Fibroblast of skin of right biceps (primary cell): ENCODE measurements around the gene USH1C.

Experiments
- DNase-seq: peaks from one replicate; pipeline ENCODE4 v3.0.0-alpha.2; 2013

The USH1C gene

GRCh38 chr11:17498058-17498457, 46.2 kb downstream of the USH1C start:
- no peak for DNase-seq

GRCh38 chr11:17496406-17496805, 47.8 kb downstream of the USH1C start:
- DNase-seq: no peak

DNA sequence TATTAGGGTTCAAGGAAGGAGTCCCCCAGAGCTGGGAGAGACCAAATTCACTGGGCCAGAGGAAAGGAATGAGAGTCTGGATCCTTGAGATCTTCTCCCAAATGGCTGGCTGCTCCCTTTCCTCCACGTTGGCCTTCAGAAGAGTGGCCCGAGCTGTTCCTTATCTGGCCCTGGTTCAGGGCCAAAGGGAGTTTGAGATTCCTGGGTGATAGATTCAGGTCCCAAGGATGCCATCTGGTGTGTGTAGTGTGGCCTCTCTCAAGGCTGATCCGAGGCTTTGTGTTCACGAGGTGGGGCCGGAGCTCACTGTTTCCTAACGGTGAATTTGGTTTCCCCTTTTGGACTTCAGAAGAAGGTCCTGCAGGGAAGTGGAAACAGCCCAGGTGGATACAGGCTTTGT, 50.2 kb downstream of the USH1C start:
- no peak for DNase-seq

DNA sequence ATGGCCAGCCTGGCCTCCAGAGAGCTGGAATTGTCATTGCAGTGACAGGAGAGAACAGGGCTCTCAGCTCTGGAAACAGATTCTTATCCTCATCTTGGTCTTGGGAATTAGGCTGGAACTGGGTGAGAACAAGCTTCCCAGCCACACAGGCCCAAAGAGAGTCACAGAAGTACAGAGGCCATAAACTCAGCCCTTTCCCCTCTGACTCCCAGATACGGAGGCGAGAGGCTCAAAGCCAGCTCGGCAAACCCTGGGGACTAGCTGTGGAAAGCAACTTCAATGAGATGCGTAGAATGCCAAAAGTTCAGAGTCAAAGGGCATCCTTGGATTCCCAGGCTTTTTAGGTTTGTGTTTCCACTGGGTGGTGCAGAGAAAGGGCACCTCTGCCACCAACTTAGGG, 53.3 kb downstream of the USH1C start:
- no peak for DNase-seq

DNA sequence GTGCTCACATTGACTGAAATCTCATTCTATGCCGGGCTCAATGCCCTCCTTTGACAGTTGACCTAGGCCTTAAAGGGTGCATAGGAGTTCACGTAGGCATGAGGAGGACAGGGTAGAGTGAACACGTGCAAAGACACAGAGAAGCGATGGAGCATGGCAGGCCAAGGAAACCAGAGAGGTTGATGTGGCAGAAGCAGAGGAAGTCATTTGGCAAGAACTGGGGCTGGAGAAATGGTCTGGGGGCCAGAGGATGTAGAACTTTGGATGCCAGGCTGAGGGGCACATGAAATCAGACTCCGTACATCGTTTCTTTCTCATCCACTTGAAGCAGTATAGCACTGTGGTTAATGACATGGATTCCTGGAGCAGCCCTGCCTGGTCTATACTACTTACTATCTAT, 54.0 kb downstream of the USH1C start:
- DNase-seq: no peak

DNA sequence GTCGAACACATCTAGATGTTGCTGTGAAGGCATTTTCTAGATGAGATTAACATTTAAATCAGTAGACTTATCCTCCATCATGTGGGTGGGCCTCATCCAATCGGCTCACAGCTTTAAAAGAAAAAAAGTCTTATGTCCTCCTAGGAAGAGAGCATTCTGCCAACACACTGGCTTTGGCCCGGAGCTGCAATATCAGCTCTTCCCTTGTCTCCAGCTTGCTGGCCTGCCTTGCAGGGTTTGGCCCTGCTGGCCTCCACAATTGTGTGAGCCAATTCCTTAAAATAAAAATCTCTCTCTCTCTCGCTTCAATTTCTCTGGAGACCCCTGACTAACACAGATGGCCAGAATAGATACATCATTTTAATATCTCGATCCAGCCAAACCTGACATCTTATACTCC, 54.5 kb downstream of the USH1C start:
- DNase-seq: no peak

DNA sequence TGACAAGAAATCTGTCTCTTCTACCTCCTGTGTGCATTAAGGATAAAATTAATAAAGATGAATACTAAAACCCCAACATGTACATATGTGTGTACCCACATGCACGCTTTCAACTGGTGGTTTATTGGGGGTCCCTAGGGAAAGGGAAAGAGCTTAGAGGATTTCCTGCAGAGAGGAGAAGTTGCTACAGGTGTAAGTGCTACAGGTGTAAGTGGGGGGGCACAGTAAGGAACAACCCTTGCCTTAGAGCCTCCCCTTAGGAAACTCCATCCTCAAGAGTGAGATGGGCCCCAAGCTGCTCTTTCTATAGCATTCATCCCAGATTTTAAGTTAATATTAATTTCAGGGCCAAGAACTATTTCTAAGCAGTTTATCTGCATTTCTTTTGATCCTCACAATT, 55.7 kb downstream of the USH1C start:
- no peak for DNase-seq

GRCh38 chr11:17486646-17487045, 57.6 kb downstream of the USH1C start:
- no peak for DNase-seq

DNA sequence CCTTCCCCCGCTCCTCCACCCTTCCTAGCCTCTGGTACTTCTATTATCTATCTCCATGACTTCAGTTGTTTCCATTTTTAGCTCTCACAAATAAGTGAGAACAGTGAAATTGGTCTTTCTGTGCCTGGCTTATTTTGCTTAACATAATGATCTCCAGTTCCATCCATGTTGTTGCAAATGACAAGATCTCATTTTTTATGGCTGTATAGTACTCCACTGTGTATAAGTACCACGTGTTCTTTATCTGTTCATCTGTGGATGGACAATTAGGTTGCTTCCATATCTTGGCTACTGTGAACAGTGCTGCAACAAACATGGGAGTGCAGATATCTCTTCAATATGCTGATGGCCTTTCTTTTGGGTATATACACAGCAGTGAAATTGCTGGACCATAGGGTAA, 60.7 kb downstream of the USH1C start:
- no peak for DNase-seq

GRCh38 chr11:17481905-17482304, 62.3 kb downstream of the USH1C start:
- DNase-seq: no peak

DNA sequence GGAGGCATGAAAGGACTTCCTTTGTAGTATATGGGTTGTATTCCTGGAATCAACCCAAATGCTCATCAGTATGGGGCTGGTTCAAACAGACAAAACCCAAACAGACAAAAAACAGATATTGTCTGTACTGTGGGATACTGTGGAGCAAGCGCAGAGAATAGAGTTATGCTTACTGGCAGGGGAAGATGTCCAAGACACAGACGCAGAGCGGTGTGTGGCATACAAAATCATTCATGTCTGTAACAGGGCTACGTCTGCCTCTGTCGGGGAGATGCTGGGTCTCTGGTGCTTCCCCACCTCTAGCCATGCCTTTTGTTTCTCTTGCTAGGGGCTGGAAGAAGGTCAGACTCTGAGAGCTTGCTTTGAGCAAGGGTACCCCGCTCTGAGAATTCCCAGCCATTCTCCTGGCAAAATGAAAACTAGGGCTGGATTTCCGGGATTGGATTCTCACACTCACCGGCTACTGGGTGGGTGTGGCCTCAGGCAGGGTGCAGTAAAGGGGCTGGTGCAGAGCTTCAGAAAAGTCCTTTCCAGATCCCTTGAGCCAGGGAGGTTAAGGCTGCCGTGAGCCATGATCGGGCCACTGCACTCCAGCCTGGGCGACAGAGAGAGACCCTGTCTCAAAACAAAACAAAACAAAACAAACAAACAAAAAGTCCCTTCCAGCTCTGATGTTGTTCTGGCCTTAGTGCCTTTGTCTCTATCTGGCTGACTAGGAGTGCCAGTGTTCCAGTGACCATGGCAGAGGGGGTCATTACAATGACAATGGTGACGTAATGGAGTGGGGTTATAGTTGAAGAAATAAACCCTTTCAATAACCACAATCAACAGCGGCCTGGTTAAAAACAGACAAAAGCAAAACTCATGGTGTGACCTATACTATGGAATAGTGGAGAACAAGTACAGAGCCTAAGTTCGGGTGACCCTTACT, 64.7 kb downstream of the USH1C start:
- no peak for DNase-seq

DNA sequence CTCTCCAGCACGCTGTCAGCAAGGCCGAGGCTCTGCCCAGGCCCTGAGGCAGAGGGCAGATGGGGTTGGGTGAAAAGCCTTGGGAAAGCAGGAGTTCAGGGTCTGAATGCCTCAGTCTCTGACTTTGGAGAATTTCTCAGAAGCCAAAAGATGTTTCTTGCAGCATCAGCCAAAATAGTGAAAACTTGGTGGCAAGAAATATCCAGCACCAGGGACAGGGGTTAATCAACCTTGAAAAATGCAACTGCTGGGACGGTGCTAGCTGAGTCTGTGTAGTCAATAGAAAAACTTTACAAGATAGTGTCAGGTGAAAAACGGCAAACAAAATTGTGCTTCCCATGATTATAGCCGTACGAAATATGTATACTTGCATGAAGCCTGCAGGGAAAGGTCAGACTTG, 66.1 kb downstream of the USH1C start:
- no peak for DNase-seq

GRCh38 chr11:17477361-17477760, 66.9 kb downstream of the USH1C start:
- no peak for DNase-seq

DNA sequence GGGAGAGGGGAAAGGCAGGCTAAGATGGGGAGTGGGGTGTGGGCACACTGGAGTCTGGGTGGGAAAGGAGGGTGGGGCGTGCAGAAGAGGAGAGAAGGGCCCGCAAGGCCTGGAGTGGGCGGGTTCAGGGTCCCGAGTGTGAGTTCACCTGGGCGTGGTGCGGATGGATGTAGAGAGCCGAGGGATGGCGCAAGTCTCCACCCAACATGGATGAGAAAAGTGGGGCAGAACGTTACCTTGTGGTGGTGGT, 67.2 kb downstream of the USH1C start:
- DNase-seq: no peak

DNA sequence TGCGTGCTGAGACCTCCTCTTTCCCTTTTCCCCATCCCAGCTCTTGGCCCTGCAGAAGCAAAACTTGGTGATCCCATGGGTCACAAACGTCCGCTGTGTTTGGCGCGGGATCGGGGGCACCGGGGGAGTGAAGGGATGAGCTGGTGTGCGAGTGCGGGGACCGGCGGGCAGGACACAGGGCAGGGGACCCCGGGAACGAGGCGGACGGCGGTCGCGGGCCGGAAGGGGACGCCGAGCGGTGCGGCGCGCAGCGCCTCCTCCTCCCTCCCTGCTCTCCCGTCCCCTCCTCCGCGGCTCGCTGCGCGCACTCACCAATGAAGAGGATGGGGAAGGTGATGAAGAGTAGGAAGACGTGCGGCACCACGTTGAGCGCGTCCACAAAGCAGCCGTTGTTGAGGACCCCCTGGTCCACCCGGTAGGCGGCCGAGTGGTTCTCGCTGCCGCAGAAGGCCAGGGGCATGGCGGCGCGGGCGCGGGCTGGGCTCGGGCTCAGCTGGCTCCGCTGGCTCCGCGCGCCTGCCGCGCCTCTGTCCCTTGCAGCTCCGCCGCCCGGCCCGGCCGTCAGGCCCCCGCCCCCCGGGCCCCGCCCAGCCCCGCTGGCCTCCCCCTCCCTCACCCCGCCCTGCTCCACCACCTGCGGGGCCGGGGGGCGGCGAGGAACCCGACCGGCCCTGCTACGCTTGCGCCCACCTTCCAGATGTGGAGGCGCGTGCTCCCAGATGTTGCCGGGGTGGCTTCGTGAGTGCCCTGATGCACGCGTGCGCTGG, 67.7 kb downstream of the USH1C start, which contains the start of gene ABCC8:
TSS of gene ABCC8 (minus strand) at position 529 of the 767 bp plus-strand sequence. CDS start at position 460, 69 bp downstream.
- no peak for DNase-seq

GRCh38 chr11:17475666-17476316, 68.4 kb downstream of the USH1C start:
- no peak for DNase-seq

DNA sequence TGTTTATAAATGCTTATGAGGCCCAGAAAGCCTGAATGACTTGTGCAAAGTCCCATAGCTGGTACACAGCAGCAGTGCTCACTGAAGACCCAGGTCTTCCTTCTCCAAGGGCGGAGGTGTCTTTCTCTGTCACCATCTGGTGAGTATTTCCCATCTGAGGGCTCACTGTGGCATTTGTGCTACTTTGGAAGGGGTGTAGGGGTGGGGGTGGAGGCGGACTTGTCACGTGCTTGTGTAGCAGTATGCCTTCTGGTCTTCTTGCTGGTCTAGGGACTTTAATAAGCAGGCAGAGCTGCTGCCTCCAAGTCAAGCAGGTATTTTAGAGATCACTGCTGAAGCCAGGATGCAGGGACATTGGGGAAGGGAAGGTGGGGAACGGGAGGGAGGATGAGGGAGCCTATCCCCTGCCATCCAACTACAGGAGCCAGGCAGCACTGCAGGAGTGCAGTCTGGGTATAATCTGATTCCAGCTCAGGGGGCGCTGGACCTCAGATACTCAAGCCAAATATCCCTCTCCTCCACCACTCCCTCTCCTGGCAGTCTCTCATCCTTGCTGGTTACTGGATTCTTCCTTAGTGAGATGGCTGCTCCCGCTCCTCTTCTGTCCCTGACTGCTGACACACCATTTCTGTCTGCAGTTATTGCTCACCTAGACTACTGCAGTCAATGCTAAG, 71.0 kb downstream of the USH1C start:
- DNase-seq: peak; percentile 7

DNA sequence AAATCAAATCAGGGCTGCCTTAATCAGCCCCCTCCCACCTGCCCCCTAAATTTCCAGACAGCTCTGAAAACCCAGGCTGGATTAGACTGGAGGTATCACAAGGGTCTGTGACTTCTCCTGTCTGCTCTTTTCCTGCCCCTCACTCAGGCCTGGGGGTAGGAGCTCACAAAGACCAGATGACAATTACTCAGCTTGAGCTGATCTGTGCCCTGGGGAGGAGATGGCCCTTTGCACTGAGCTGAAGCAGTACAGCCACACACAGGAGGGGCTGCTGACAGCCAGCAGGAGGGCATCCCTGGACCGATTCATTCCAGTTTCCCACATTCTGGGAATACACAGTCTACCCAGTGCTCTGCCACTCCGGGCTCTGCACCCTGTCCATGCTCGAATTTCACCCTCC, 71.7 kb downstream of the USH1C start:
- no peak for DNase-seq

DNA sequence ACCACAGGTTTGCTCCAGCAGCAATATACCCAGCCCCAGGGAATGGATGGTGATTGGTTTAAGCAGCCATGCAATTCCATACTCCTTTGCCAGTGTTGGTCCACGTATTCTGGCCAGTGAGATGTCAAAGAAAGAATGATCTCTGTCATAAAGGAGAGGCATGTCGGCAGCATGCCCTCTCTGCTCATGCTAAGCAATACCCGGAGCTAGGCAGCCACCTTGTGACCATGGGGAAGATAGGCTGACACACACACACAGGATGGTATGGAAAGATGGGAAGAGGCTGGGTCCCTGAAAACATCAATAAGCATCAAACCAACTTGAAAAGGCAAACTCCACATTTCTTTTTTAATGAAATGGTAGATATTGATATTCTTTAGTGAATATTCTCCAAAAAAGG, 72.7 kb downstream of the USH1C start:
- DNase-seq: no peak

DNA sequence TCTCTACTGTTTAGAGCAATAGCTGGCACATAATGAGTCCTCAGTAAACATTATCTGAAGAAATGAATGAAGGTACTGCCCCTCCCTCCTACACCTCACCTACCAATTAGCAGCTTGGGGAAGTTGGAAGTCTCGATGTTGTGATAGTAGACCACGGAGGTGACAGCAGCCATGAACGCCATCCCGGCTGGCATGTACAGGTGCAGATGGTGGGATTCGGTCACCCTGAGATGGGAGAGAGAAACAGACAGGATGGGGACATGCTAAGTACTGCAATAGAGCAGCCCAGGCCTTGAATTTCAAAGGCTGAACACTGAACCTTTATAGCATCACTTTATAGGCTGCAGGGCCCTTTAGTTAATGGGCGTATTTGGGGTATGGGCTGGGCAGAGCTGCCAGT, 74.2 kb downstream of the USH1C start:
- no peak for DNase-seq

GRCh38 chr11:17468122-17468521, 76.1 kb downstream of the USH1C start:
- no peak for DNase-seq

GRCh38 chr11:17463546-17464174, 80.6 kb downstream of the USH1C start:
- DNase-seq: no peak

GRCh38 chr11:17462940-17463339, 81.3 kb downstream of the USH1C start:
- no peak for DNase-seq
